Activated naive CD4-positive, alpha-beta T cell treated with anti-CD3 and anti-CD28 coated beads, Interleukin-2, amount 10 ng/mL, durations not matched to agents 5 hours and 36 hours (primary cell): ENCODE data around the gene PLCL2. TPM values are rescaled to one million over a fixed set of nuclear protein-coding genes. Genes with fewer than 3 reads are reported as not detected.

ENCODE experiments used
- total RNA-seq, 2 experiments: library from RNA; stranded (reverse); gene quantifications; one replicate each; pipeline ENCODE4 v1.2.3, GENCODE V29; 2021

The PLCL2 gene
- 10 to 100 TPM; 46.7 to 48.4 TPM for total RNA-seq

DNA sequence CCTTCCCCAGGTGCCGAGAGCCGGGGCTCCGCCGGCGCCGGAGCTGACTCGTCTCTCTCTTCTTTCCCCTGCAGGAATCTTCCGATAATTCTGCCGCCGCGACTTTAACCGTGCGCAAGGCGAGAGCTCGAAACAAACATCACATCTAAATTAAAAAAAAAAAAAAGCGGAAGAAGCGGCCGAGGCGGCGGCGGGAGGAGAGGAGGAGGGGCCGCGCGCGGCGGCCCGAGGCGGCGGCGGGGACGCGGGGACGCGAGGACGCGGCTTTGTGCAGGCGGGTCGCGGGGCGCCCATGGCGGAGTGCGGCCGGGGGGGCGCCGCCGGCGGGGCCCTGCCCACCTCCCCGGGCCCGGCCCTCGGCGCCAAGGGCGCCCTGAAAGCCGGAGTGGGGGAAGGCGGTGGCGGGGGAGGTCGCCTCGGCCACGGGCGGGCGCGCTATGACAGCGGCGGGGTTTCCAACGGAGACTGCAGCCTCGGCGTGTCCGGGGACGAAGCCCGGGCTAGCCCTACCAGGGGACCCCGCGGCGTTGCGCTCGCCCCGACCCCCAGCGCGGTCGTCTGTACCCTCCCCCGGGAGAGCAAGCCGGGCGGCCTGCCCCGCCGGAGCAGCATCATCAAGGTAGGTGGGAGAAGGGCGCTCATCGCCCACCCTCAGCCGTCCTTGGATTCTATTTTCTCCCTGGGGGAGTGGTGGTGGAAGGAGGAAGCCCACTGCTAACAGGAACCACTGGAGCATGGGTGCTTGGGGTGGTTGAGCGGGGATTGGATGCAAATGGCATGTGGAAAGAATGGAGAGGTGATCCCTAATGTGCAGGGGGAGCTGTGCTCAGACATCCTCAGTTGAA, at the start of gene PLCL2:
Gene PLCL2 (plus strand): TSS at position 208 of the 845 bp plus-strand sequence. CDS start 85 bp downstream, at position 293.

